Endothelial cell of umbilical vein (primary cell): Measurements from ENCODE around the gene LPP. TPM values are rescaled to one million over a fixed set of nuclear protein-coding genes. Genes with fewer than 3 reads are reported as not detected.

ENCODE experiments used
- BruUV-seq: library from RNA; stranded (reverse); fragments of 400-500 nt; replicated peaks from 2 replicates; lab custom pipeline; 2021; lab: Mats Ljungman, UMichigan
- CTCF ChIA-PET: fragments of 300-600, 350-600 bp; sonication (Branson Sonifier 250); formaldehyde crosslinking; loops from one replicate; lab custom pipeline; 2021; ENCODE audit warnings: antibody characterized with exemption, inconsistent platforms; lab: Charles Lee
- POLR2A ChIA-PET: fragments of 300-600, 350-600 bp; sonication (Branson Sonifier 250); formaldehyde crosslinking; loops from one replicate; lab custom pipeline; 2021; ENCODE audit warnings: antibody characterized with exemption, inconsistent platforms; lab: Charles Lee
- DNase-seq: peaks from one replicate; pipeline ENCODE4 v3.0.0-alpha.2; 2011; ENCODE audit warnings: low read depth, low spot score
- FAIRE-seq: peaks from 2 replicates; lab custom pipeline; 2011; peaks lifted over from hg19 to GRCh38; lab: Jason Lieb, UNC
- H2AFZ ChIP-seq: 2 replicates; pipeline ENCODE4 v1.6.0; 2012; ENCODE audit warnings: low read depth, low read length, control low read depth, inconsistent platforms
- H3K27ac ChIP-seq: 2 replicates; pipeline ENCODE4 v1.5.1; 2011; ENCODE audit warnings: low read depth, mild to moderate bottlenecking, control low read depth, low read length, moderate library complexity; ENCODE audit not compliant: insufficient read depth
- H3K27me3 ChIP-seq, 2 experiments: 2 replicates each; pipeline versions ENCODE4 v1.6.0 to v1.6.1; 2011; ENCODE audit warnings: low read length in 2 of 2, mixed read lengths in 1 of 2; ENCODE audit not compliant: control insufficient read depth in 2 of 2, insufficient read depth in 2 of 2
- H3K36me3 ChIP-seq, 2 experiments: 2 replicates in 1 of 2; 3 replicates in 1 of 2; pipeline ENCODE4 v1.5.1; 2011; ENCODE audit warnings: low read length in 2 of 2, mild to moderate bottlenecking in 1 of 2, moderate library complexity in 1 of 2; ENCODE audit not compliant: control insufficient read depth in 2 of 2, insufficient read depth in 2 of 2; ENCODE audit errors: extremely low read depth in 1 of 2
- H3K4me1 ChIP-seq: 3 replicates; pipeline ENCODE4 v1.5.1; 2011; ENCODE audit warnings: mild to moderate bottlenecking, low read length; ENCODE audit not compliant: control insufficient read depth, insufficient read depth; ENCODE audit errors: extremely low read depth
- H3K4me2 ChIP-seq: 2 replicates; pipeline ENCODE4 v1.6.1; 2011; ENCODE audit warnings: low read length, control low read depth, mixed read lengths; ENCODE audit not compliant: insufficient read depth
- H3K4me3 ChIP-seq, 3 experiments: fragments of 200-600 bp in 1 of 3; sonication (generic), shearing (Covaris generic) in 1 of 3; replicated peaks in 1 of 3; 2 replicates each; pipeline ENCODE4 v1.5.1; 2011 to 2016; ENCODE audit warnings: control low read depth in 3 of 3, low read length in 3 of 3, mild to moderate bottlenecking in 2 of 3, inconsistent platforms in 1 of 3, low read depth in 1 of 3, moderate library complexity in 1 of 3; ENCODE audit not compliant: insufficient read depth in 1 of 3
- H3K79me2 ChIP-seq: 2 replicates; pipeline ENCODE4 v1.6.0; 2012; ENCODE audit warnings: low read length, inconsistent platforms; ENCODE audit not compliant: control insufficient read depth, insufficient read depth
- H3K9ac ChIP-seq: replicated peaks from 2 replicates; pipeline ENCODE3; 2011; ENCODE audit warnings: low read length, control low read depth; ENCODE audit not compliant: insufficient read depth; ENCODE audit errors: extremely low read depth
- H3K9me1 ChIP-seq: replicated peaks from 3 replicates; pipeline ENCODE4 v1.6.0; 2011; ENCODE audit warnings: mild to moderate bottlenecking, low read length; ENCODE audit not compliant: control insufficient read depth, insufficient read depth; ENCODE audit errors: extremely low read depth
- H3K9me3 ChIP-seq: replicated peaks from 2 replicates; pipeline ENCODE4 v1.5.1; 2012; ENCODE audit warnings: low read length, inconsistent platforms; ENCODE audit not compliant: control insufficient read depth, insufficient read depth
- H4K20me1 ChIP-seq: replicated peaks from 2 replicates; pipeline ENCODE3; 2011; ENCODE audit warnings: mild to moderate bottlenecking, low read length; ENCODE audit not compliant: control insufficient read depth, insufficient read depth; ENCODE audit errors: extremely low read depth
- EZH2 ChIP-seq: IDR thresholded peaks from 2 replicates; pipeline ENCODE4 v1.6.1; 2012; ENCODE audit warnings: borderline replicate concordance, low read depth, mild to moderate bottlenecking, moderate library complexity, low read length, inconsistent platforms; ENCODE audit not compliant: severe bottlenecking
- FOS ChIP-seq: IDR thresholded peaks from 2 replicates; pipeline ENCODE4 v1.6.1; 2011; ENCODE audit warnings: mild to moderate bottlenecking, low read length, moderate library complexity, borderline replicate concordance; ENCODE audit not compliant: insufficient read depth
- GATA2 ChIP-seq: IDR thresholded peaks from 2 replicates; pipeline ENCODE4 v1.7.0; 2011; ENCODE audit warnings: low read depth, mild to moderate bottlenecking, moderate library complexity, mixed read lengths, low read length; ENCODE audit not compliant: insufficient read length, insufficient read depth
- JUN ChIP-seq: IDR thresholded peaks from 2 replicates; pipeline ENCODE4 v1.6.1; 2011; ENCODE audit warnings: borderline replicate concordance, low read depth; ENCODE audit not compliant: insufficient read length, insufficient read depth
- MYC ChIP-seq: IDR thresholded peaks from one replicate; pipeline ENCODE4 v1.6.1; 2011; ENCODE audit warnings: mild to moderate bottlenecking, low read depth, low read length
- POLR2A ChIP-seq: IDR thresholded peaks from 2 replicates; pipeline ENCODE4 v1.6.1; 2012; ENCODE audit warnings: low read depth, mild to moderate bottlenecking, control low read depth, low read length
- POLR2AphosphoS5 ChIP-seq: IDR thresholded peaks from 2 replicates; pipeline ENCODE4 v1.6.1; 2012; ENCODE audit warnings: low read depth, mild to moderate bottlenecking, control low read depth, low read length, moderate library complexity; ENCODE audit not compliant: insufficient read depth
- dilution Hi-C: fragments of 300-500 bp; cut with MboI; formaldehyde crosslinking; loops from one replicate; pipeline ENCODE4 v1.15.0; 2019; ENCODE audit warnings: low sequenced_read_pairs; ENCODE audit not compliant: extremely low pct_ligation_motif_present
- intact Hi-C: fragments of 100-400 bp; cut with micrococcal nuclease; formaldehyde crosslinking; loops from one replicate; pipeline ENCODE4 v1.10.0; 2022
- polyA plus RNA-seq, 4 experiments: library from polyadenylated mRNA; depleted of rRNA in 3 of 4; stranded (reverse) in 3 of 4; unstranded in 1 of 4; fragments of >200 nt; gene quantifications; 2 replicates each; pipeline versions ENCODE4 v1.2.1 to v1.2.3, GENCODE V29; 2011 to 2012; ENCODE audit warnings: missing spikeins in 1 of 4
- total RNA-seq: library from RNA; stranded (reverse); gene quantifications from 2 replicates; pipeline ENCODE4 v1.2.3, GENCODE V29; 2021
- TF ChIP-seq, protein P1 (sequence below): IDR thresholded peaks from 2 replicates; pipeline ENCODE4 v1.6.1; 2011; ENCODE audit not compliant: insufficient read depth, insufficient read length
- TF ChIP-seq, protein P2 (sequence below), 2 donors: IDR thresholded peaks; 1 replicate in 1 of 2; 2 replicates in 1 of 2; pipeline ENCODE4 v1.5.1; 2011; ENCODE audit warnings: low read length in 2 of 2, mild to moderate bottlenecking in 2 of 2, moderate library complexity in 2 of 2, control low read depth in 1 of 2, inconsistent platforms in 1 of 2, low read depth in 1 of 2; ENCODE audit not compliant: insufficient read depth in 1 of 2; ENCODE audit errors: extremely low read depth in 1 of 2

Gene LPP
- total and polyA plus RNA-seq, 2 donors (not counting 3 experiments of a cell fraction or from before 2014, with no cell fraction given) = 16.9 to 153 TPM

DNA sequence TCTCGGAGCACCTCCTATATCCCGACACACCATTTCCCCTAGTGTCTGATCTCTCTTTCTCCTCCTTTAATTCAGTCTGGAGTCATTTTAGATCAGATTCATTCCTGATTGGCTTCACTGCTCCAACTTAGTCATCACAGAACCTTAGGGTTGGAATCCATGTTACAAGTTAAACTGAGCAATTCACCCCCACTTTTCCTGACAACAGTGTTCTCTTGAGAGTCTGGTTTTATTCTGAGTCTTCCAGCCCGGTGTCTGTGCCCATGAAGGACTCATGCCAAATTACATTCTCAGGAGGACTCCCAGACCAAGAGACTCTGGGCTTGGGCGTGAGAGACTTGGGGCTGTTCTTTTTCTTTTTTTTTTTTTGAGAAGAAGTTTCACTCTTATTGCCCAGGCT is 57.5 kb downstream of the LPP start:
- ChIA-PET POLR2A (no interaction called here), CTCF (no interaction called here)
- Histone ChIP-seq H3K9me3 (no peaks in the 10 kb centered on the region), H2AFZ (no peak overlapping the region), H3K9me1 (no peaks in the 10 kb centered on the region), H3K4me3 (no peak overlapping the region), H3K4me1 (no peaks in the 10 kb centered on the region), H3K27me3 (no peaks in the 10 kb centered on the region), H4K20me1 (no peaks in the 10 kb centered on the region), H3K27ac (no peak overlapping the region), H3K36me3 (peaks cover 3 to 5% of the 10 kb centered on the region in 2 experiments), H3K9ac (no peak overlapping the region), H3K4me2 (no peak overlapping the region), H3K79me2 (peaks cover 32% of the 10 kb centered on the region)
- intact Hi-C loops = no loop called here
- no TSS peak for BruUV-seq
- no peak for DNase-seq
- no peak for FAIRE-seq
- dilution Hi-C loops = no loop called here
- TF ChIP-seq POLR2AphosphoS5 (no peak), JUN (no peak), POLR2A (no peak), EZH2 (no peak), MYC (no peak), GATA2 (no peak), FOS (no peak)
- TF ChIP-seq, protein P1, sequence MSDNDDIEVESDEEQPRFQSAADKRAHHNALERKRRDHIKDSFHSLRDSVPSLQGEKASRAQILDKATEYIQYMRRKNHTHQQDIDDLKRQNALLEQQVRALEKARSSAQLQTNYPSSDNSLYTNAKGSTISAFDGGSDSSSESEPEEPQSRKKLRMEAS = no peak
- TF ChIP-seq, protein P2, sequence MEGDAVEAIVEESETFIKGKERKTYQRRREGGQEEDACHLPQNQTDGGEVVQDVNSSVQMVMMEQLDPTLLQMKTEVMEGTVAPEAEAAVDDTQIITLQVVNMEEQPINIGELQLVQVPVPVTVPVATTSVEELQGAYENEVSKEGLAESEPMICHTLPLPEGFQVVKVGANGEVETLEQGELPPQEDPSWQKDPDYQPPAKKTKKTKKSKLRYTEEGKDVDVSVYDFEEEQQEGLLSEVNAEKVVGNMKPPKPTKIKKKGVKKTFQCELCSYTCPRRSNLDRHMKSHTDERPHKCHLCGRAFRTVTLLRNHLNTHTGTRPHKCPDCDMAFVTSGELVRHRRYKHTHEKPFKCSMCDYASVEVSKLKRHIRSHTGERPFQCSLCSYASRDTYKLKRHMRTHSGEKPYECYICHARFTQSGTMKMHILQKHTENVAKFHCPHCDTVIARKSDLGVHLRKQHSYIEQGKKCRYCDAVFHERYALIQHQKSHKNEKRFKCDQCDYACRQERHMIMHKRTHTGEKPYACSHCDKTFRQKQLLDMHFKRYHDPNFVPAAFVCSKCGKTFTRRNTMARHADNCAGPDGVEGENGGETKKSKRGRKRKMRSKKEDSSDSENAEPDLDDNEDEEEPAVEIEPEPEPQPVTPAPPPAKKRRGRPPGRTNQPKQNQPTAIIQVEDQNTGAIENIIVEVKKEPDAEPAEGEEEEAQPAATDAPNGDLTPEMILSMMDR (IDR thresholded peaks at IDR 0.05; ENCODE audit: extremely low read depth in 1 of 2, insufficient read depth in 1 of 2, low read depth in 1 of 2, low read length in 2 of 2) = no peak
